Epithelial cell of esophagus (primary cell): ENCODE data around the gene KLHL26.

Source experiments
- DNase-seq: peaks from one replicate; pipeline ENCODE4 v3.0.0; 2010; ENCODE audit warnings: low read depth
- H3K4me3 ChIP-seq: 2 replicates; pipeline ENCODE4 v1.5.1; 2011; ENCODE audit warnings: mild to moderate bottlenecking, low read length, control low read depth
- CTCF ChIP-seq: IDR thresholded peaks from 2 replicates; pipeline ENCODE4 v1.5.1; 2011; ENCODE audit warnings: low read depth, mild to moderate bottlenecking, low read length, control low read depth, inconsistent platforms; ENCODE audit not compliant: insufficient read depth; ENCODE audit errors: missing control alignments

Gene KLHL26

GRCh38 chr19:18657590-18658365 is 20.9 kb downstream of the KLHL26 start:
- no peak for TF ChIP-seq CTCF
- no peak overlapping the region for H3K4me3 ChIP-seq
- DNase-seq = no peak

- no peak for TF ChIP-seq CTCF
- H3K4me3 ChIP-seq = no peak overlapping the region
These were observed 21.6 kb downstream of the KLHL26 start for GRCh38 chr19:18658366-18658855.

GRCh38 chr19:18659281-18660050 is 22.6 kb downstream of the KLHL26 start:
- no peak for TF ChIP-seq CTCF
- H3K4me3 ChIP-seq = no peak overlapping the region
- DNase-seq = no peak

More at GRCh38 chr19:18658366-18658855, 21.6 kb downstream of the KLHL26 start:
- no peak for DNase-seq

- no peak for DNase-seq
- H3K4me3 ChIP-seq = no peak overlapping the region
- TF ChIP-seq CTCF = no peak
These were observed 23.5 kb downstream of the KLHL26 start for GRCh38 chr19:18660051-18660910.

- H3K4me3 ChIP-seq = no peak overlapping the region
- no peak for TF ChIP-seq CTCF
- DNase-seq = no peak
These were observed 24.3 kb downstream of the KLHL26 start for GRCh38 chr19:18660939-18661670.
